ENCODE data around the gene SIGLEC8.
"Not testable (repeated sequence)": the region's sequence is repeated elsewhere in the genome, so short reads cannot be mapped to it uniquely, and the experiment has no call there.

The SIGLEC8 gene

GRCh38 chr19:51458051-51458645 lies at the start of gene SIGLEC8:
Gene SIGLEC8 (minus strand): TSS chr19:51458454. CDS start chr19:51458387, 67 bp downstream.
- H3K27ac ChIP-seq: no peak within 1 kb of the TSS
- TF ChIP-seq CTCF (IDR thresholded peaks at IDR 0.05): no peak

GRCh38 chr19:51507640-51508058 lies 49.4 kb upstream of the SIGLEC8 start:
- H3K27ac ChIP-seq: no peak overlapping the region
- TF ChIP-seq ZFX (IDR thresholded peaks at IDR 0.05; ENCODE audit: borderline replicate concordance) (no peak), CTCF (IDR thresholded peaks at IDR 0.05) (no peak)

GRCh38 chr19:51507192-51507591 lies 48.9 kb upstream of the SIGLEC8 start:
- TF ChIP-seq CTCF (IDR thresholded peaks at IDR 0.05) (no peak), ZFX (IDR thresholded peaks at IDR 0.05; ENCODE audit: borderline replicate concordance) (no peak)
- H3K27ac ChIP-seq: no peak overlapping the region

- TF ChIP-seq CTCF (IDR thresholded peaks at IDR 0.05) (no peak), ZFX (IDR thresholded peaks at IDR 0.05; ENCODE audit: borderline replicate concordance) (no peak)
- no peak overlapping the region for H3K27ac ChIP-seq
Measured at GRCh38 chr19:51505904-51506303, 47.6 kb upstream of the SIGLEC8 start.

GRCh38 chr19:51503896-51504295 lies 45.6 kb upstream of the SIGLEC8 start:
- TF ChIP-seq ZFX (IDR thresholded peaks at IDR 0.05; ENCODE audit: borderline replicate concordance) (no peak), CTCF (IDR thresholded peaks at IDR 0.05) (no peak)
- H3K27ac ChIP-seq: no peak overlapping the region

- H3K27ac ChIP-seq: no peak overlapping the region
- TF ChIP-seq CTCF (IDR thresholded peaks at IDR 0.05) (no peak), ZFX (IDR thresholded peaks at IDR 0.05; ENCODE audit: borderline replicate concordance) (no peak)
Measured at GRCh38 chr19:51503286-51503817, 45.1 kb upstream of the SIGLEC8 start.

GRCh38 chr19:51501594-51502263 lies 43.5 kb upstream of the SIGLEC8 start, which contains the start of gene SIGLEC12:
Gene SIGLEC12 (minus strand): TSS chr19:51501800. CDS start chr19:51501733, 67 bp downstream.
- TF ChIP-seq CTCF (IDR thresholded peaks at IDR 0.05) (no peak), ZFX (IDR thresholded peaks at IDR 0.05; ENCODE audit: borderline replicate concordance) (no peak)
- no peak within 1 kb of the TSS for H3K27ac ChIP-seq

GRCh38 chr19:51500931-51501330 lies 42.7 kb upstream of the SIGLEC8 start:
- H3K27ac ChIP-seq: not testable (repeated sequence)

All from 22Rv1 (cell line).